Fibroblast of the aortic adventitia (primary cell): ENCODE results near the gene RAP1GAP2. TPM values are rescaled to one million over a fixed set of nuclear protein-coding genes. Genes with fewer than 3 reads are reported as not detected.

Experiments
- DNase-seq: peaks from one replicate; pipeline ENCODE4 v3.0.0-alpha.2; 2010; ENCODE audit warnings: low read depth
- H3K4me3 ChIP-seq: 2 replicates; pipeline ENCODE4 v1.5.1; 2011; ENCODE audit warnings: low read depth, mild to moderate bottlenecking, control low read depth, low read length, moderate library complexity
- CTCF ChIP-seq: IDR thresholded peaks from 2 replicates; pipeline ENCODE4 v1.5.1; 2011; ENCODE audit warnings: mild to moderate bottlenecking, low read length, control low read depth, inconsistent platforms; ENCODE audit not compliant: insufficient read depth
- total RNA-seq: library from RNA; depleted of rRNA; stranded (reverse); fragments of >200 nt; gene quantifications from 2 replicates; pipeline ENCODE4 v1.2.3, GENCODE V29; 2012; ENCODE audit warnings: low replicate concordance

Gene RAP1GAP2
- total RNA-seq, 1 donor = 5.0 TPM

- TF ChIP-seq CTCF = no peak
- peak; percentile 73 for DNase-seq
- H3K4me3 ChIP-seq = no peak overlapping the region
Observed at GRCh38 chr17:2892305-2892971, 96.2 kb downstream of the RAP1GAP2 start.

- TF ChIP-seq CTCF = no peak
- no peak for DNase-seq
Observed at GRCh38 chr17:2893422-2893914, 97.2 kb downstream of the RAP1GAP2 start.

GRCh38 chr17:2894782-2895181 lies 98.5 kb downstream of the RAP1GAP2 start:
- TF ChIP-seq CTCF = no peak
- no peak for DNase-seq
- no peak overlapping the region for H3K4me3 ChIP-seq

More at GRCh38 chr17:2893422-2893914, 97.2 kb downstream of the RAP1GAP2 start:
- no peak overlapping the region for H3K4me3 ChIP-seq

GRCh38 chr17:2897605-2898004 lies 101.4 kb downstream of the RAP1GAP2 start:
- H3K4me3 ChIP-seq = no peak overlapping the region
- no peak for DNase-seq
- no peak for TF ChIP-seq CTCF

- no peak for TF ChIP-seq CTCF
- no peak overlapping the region for H3K4me3 ChIP-seq
- no peak for DNase-seq
Observed at GRCh38 chr17:2898255-2898926, 102.2 kb downstream of the RAP1GAP2 start.

- no peak for TF ChIP-seq CTCF
- H3K4me3 ChIP-seq = no peak overlapping the region
- DNase-seq = no peak
Observed at GRCh38 chr17:2899906-2900305, 103.7 kb downstream of the RAP1GAP2 start.
